ENCODE data around the gene ZSCAN32.

Gene ZSCAN32

DNA sequence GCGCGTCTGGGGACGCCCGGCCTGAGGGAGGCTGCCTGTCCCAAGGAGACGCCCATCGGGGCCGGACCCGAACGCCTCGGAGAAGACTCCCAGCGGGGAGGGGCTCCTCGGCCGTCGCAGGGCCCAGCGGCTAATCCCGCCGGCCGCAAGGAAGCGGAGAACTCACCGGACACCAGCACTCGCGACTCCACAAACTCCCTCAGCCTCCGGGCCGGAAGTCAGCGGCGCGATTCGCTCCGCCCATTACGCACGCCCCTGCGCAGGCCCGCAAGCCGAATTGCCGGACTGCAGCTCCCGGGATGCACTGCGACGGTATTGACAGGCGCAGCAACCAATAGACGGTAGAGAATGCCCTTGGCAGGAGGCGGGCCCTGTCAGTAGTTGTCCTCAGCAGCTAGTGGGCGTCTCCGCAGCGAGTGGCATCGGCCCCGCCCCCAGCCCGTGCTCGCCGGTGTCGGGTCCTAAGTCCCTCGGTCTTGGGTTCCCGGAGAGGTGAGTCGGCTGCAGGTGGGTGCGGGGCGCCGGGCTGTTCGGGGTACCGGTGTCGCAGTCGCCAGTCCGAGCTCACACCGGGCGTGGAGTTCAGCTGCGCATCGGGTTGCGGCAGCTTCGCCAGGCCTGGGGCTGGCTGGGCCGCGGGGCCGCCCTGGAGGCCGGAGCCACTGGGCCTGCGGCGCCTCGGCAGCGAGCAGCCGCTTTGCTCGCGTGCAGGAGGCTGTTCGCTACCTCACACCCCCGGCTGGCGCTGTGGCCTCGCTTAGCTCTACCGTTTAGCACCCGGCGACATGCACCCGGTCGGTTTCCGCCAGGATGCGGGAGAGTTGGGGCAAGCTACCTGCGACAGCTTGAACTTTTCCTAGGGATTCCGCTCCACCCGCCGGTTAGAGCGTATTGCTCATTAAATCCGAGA is at the start of gene ZSCAN32, which contains the start of gene ZNF174:
TSS of gene ZSCAN32 (minus strand) at position 226 of the 910 bp plus-strand sequence. CDS start 3,447 bp downstream, outside the sequence.
TSS of gene ZNF174 (plus strand) at position 437 of the 910 bp plus-strand sequence. CDS start 790 bp downstream, outside the sequence.
- peak; percentile 99 for DNase-seq

DNA sequence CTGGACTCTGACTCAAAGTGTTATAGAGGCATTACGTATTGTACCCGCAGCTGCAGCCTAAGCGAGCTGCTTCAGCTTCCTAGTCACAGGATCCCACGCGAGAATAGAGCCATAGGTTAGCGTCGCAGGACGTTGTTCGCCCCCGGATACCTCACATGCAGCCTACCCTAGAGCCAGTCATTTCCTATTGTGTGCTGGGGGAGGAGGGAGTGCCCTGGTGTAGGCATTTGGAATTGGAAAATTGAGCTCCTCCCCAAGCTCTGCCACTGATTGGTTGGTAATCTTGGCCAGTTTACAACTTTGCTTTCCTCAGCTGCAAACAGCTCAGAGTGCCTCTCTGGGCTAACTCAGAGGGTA is 43.2 kb upstream of the ZSCAN32 start:
- DNase-seq = peak; percentile 44

DNA sequence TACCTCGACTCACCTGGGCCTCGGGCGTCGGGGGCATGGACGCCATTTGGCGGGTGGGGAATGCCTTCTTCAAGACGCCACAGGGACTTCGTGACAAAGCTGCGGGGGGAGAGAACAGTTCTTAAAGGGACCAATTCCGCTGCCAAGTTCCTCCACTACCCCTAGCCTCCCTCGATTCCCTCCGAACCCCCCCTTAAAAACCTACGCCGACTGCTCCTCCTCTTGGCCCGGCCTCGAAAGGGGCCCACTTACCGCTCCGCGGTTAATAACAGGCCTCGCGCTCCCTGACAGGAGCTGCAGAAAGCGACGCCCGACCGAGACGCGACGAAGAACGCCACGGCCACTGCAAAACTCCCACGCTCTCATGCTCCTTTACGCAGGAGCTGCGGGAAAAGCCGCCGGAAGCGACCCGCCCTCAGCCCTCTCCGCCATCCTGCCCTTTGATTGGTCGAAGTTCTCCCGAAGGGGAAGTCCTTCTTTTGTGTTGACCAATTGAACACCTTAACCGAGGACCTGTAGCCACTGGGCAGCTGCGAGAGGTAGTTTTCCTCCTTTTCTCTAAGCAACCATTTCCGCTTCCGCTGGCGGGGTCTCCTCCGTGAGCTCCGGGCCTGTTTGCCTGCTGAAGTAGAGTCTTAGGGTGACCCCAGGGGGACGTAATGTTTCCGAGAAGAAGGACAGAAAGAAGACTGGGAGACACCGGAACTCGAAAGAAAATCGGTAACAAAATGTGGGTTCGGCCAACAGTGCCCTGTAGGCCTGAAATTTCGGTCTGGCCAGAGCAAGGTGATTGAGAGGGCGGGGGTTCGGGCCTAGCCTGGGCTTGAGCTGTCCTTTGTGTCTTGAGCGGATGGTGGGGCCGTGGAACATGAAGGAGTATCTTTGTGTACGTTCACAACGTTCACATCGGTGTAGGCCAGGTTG is 42.6 kb upstream of the ZSCAN32 start, which contains the start of the genes NAA60 and ZNF597:
TSS of gene NAA60 (plus strand) at position 573 of the 924 bp plus-strand sequence. CDS start 32,548 bp downstream, outside the sequence.
TSS of gene ZNF597 (minus strand) at position 397 of the 924 bp plus-strand sequence. CDS start at position 46, 351 bp downstream.
- DNase-seq = peak; percentile 96

DNA sequence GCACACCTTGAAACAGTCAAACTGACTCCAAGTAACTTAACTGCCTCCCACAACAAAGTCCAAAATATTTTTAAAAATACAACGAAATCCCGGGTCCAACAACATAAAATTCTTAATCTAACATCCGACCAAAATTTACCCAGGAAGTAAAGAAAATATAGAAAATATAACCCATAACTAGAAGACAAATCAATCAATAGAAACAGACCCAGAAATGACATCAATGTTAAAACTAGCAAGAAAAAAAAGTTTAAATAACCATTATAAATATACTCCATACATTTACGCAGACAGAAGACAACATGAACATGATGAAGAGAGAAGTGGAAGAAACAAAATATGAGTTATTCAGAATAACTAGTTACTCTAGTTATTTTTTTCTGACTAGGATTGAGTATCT is 38.8 kb upstream of the ZSCAN32 start:
- no peak for DNase-seq

DNA sequence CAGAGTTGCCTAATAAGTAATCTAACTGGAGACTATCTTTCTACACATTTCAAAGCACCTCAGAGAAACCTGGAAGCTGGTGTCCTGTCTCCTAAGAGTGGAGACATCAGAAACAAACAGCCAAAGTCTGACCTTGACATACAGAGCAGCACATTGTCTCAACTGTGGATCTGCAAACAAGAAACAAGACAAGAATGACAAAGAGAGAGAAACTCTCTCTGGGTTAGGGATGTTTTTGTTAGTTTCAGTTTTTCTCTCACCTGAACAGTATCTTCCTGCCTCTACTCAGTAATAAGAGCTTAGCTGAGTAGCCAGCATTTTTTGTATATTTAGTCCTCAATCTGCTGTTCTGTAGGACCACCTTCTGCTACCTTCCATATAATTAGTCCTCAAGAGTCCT is 33.6 kb upstream of the ZSCAN32 start:
- DNase-seq = no peak

DNA sequence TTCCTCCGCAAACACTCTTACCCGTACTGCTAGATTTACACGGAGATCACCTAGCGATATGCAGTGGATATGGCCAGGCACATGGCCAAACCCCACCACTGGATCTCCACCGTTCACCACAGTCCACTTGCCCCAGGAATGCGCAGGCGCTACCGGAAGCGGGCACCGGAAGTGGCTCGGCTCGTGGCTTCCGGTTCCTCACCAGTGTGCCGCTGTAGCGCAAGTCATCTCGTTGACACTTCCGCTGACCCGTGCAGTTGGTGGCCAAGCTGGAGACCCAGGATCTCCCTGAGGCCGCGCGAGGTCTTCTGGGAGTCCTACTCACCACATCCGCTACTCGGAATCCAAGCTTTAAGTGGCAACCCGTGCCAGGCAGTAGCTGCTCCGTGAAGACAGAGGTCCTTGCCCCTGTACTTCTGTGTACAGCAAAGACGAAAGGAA is 31.0 kb upstream of the ZSCAN32 start:
- no peak for DNase-seq

DNA sequence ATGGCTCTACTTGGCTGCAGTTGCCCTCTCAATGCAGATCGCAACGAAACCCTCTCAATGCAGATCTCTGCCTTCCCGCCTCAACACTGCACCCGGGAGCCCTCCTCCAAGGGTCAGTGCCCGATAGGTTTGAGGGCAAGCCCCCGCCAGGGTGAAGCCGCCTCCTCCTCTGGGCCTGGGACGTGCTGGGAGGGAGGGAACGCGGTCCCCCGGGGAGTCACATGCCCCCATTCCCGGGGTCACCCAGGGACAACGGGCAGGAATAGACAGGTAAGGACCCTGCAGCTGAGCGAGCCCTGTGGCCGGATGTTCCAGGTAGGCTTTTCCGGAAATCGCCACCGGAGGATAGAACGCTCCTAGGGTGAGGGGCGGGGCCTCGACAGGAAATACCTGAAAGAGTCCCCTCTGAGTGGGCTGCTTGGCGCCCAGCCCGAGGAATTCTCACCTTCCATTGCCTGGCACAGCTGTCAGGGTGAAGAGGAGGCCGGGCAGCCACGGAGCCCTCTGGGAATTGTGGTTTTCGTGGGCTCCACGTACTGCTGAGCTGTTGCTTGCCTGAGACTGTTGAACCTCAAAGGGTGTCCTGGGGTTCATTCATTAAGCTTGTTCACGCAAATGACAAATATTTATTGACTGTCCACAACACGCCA is 13.1 kb upstream of the ZSCAN32 start:
- DNase-seq = no peak

DNA sequence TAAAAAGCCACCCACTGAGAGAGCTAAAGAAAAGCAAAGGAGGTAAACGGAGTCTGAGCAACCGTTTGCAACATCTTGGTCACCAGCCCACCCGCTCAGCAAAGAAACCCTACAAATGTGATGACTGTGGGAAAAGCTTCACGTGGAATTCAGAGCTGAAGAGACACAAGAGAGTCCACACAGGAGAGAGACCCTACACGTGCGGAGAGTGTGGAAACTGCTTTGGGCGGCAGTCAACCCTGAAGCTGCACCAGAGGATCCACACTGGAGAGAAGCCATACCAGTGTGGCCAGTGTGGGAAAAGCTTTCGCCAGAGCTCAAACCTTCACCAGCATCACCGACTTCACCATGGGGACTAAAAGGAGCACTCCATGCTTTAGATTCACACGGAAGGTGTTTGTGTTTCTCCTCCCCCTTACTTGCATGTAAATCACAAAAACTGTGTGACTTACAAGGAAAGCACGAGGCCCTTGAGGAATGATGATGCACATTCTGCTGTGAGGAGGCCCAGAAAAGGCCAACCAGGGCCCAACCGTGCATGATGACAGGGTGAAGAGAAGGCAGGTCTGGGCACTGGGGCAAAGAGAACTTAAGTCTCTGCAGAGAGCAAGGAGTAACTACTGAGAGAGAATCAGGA is 7.9 kb upstream of the ZSCAN32 start:
- DNase-seq = no peak

DNA sequence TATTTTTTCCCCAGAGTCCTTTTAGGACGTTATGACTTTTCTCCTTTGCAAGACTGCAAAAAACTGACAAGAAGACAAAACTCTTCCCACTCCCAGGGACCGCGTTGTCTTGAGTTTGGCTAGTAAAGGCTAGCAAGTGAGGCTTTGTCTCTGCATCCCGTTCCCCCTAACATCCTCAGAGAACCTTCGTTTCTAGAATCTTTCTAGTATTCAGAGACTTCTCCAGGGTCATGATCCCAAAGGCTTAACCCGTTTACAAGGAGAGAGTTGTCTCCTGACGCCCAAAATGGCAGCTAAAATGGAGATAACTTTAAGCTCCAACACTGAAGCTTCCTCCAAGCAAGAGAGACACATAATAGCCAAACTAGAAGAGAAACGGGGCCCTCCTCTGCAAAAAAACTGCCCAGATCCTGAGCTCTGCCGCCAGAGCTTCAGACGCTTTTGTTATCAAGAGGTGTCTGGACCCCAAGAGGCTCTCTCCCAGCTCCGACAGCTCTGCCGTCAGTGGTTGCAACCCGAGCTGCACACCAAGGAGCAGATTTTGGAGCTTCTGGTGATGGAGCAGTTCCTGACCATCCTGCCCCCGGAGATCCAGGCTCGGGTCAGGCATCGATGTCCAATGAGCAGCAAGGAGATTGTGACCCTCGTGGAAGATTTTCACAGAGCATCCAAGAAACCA is 1.1 kb upstream of the ZSCAN32 start:
- DNase-seq = peak; percentile 54

DNA sequence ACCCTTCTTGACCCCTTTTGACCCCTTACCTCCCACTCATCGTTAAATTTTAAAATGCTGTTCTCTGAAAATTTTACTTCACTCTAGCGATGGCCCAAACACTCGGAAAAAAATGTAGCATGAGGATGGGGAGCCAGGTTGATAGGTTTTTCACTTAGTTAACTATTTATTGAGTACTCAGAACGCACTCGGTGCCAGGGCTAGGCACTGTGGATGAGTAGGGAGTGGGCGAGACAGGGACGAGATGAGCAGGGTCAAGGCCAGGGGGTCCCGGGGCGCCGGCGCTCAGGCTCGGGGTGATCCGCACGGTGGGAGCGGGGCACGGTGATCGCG is 392 bp downstream of the ZSCAN32 start:
- DNase-seq = no peak

DNA sequence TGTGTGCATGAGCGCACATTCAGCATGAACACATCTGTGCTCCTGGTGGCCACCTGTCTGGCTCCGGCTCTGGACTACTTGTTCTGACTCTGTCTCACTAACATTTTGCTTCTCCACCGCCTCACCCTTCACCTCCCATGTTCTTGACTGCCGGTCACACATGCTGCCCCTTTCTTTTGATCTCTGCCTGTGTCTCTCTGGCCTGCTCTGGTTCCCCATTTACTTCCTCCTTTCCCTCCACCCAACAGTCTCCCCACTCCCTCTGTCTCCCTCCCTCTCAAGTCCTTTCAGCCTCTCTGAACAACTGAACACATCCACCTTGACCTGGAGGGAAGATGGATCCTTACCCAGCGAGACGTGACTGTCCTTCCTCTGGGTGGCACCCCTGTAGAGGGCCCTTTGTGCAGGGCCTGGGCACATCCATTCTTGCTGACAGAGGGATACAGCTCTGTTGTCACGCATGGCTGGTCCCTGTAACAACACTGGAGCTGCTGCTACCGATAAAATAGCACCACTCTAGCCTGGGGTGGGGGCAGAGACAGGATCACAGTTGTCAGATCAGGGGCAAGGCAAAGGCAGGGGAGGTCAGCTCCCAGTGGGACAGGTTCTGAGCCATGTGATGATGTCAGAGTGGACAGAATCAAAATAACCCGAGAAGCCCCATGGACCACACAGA is 11.0 kb downstream of the ZSCAN32 start:
- DNase-seq = no peak

DNA sequence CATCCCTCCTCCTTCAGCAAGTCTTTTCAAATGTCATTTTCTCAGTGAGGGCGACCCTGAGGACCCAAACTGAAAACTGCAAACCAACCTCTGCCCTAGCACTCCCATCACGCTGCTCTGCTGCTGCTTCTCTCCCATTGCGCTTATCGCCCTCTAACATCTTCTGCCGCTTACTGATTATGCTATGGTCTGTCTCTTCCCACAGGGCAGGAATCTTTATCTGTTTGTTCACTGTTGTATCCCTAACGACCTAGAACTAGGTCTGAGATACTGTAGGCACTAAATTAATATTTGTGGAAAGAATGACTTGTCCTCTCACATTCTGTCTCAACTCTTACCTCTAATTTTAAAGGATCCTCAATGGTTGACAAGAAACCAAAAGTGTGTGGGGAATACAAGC is 12.5 kb downstream of the ZSCAN32 start:
- no peak for DNase-seq

DNA sequence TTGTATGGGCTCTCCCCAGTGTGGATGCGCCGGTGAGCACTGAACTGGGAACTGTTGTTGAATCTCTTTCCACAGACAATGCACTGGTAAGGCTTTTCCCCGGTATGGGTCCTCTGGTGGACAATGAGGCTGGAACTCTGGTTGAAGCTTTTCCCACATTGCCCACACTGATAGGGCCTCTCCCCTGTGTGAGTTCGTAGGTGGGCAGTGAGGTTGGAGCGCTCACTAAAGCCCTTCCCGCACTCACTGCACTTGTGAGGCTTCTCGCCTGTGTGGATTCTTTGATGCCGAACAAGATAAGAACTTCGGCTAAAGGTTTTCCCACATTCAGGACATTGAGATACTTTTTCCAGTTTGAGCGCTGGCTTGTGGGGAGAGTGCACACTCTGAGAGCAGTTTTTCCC is 17.8 kb downstream of the ZSCAN32 start:
- DNase-seq = no peak

DNA sequence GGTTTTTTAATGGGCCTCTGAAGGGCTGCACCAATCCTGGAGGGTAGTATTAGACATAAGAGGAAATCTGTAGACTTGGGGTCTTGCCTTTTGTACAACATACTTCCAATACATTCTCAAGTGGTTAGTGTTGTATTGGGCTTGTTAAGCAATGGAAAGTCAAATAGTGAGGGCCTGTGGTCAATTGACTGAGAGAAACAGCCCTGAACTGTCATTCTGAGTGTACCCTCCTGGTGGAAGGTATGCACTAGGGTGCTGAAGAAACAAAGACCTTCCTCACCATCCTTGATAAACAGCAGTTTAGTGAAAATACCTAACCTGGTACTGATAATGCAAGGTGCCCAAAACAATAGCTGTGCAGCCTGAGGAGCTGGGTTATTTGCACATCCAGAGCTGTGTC is 22.9 kb downstream of the ZSCAN32 start:
- DNase-seq = no peak

DNA sequence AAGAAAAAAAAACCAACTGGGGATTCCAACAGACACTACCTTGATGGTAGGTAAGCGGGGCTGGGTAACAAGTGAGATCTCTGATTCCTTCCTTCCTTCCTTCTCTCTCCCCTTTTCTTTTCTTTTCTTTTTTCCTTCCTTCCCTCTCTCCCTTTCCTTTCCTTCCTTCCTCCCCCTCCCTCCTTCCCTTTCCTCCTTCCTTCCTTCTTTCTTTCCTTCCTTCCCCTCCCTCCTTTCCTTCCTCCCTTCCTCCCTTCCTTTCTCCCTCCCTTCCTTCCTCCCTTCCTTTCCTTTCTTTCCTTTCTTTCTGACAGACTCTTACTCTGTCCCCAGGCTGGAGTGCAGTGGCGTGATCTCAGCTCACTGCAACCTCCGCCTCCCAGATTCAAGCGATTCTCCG is 25.1 kb downstream of the ZSCAN32 start:
- DNase-seq = no peak

DNA sequence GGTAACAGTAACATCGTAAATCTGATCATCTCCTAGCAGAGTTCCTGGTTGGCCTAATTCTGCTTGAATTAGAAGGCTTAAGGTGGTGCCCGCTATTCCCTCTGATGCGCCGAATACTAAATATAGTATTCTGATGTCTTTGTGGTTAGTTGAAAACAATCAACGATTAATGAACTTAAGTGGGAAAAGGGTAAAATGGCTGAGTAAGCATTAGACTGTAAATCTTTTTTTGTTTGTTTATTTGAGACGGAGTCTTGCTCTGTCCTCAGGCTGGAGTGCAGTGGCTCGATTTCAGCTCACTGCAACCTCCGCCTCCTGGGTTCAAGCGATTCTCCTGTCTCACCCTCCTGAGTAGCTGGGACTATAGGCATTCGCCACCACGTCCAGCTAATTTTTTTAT is 31.7 kb downstream of the ZSCAN32 start:
- no peak for DNase-seq

DNA sequence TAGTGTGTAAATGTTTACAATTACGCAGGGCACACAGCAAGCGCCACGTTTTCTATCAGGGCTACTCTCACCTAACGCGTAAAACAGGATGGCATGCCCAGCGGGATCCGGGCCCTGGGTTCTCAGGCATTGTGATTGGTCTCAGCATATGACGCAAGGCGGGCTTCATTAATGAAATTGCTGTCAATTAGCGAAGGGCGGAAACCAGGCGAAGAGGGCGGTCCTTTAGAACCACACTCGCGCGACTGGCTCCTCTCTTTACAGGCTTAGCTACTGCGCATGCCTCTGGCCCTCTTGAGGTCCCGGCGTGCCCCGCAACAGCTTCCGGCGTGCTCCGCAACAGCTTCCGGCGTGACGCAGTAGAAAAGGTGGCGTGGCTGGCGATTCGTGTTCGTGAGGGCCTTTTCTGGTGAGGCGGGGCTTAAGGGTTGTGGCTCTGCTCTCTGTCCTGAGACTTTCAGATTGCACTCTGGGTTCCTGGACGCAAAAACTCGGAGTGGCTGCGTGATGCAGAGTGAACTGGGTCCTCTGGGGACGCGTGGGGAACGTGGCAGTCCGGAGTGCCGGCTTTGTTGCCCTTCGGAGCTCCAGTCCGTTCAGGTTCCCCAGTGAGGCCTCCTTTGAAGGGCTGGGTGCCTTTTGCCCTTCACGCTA is 35.9 kb downstream of the ZSCAN32 start:
- peak; percentile 97 for DNase-seq

DNA sequence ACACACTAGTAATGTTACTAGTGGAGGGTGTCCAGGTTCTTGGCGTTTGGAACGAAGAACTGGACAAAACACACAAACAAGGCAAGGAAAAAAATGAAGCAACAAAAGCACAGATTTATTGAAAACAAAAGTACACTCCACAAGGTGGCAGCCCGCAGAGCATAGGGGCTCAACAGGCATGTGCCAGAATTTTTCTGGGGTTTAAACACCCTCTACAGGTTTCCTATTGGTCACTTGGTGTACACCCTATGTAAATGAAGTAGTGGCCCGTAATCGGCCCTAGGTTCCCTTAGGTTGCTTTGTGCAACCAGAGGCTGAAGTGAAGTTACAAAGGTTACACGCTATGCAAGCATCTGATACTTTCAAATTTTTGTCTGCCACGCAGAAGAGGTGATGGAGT is 37.0 kb downstream of the ZSCAN32 start:
- DNase-seq = no peak

DNA sequence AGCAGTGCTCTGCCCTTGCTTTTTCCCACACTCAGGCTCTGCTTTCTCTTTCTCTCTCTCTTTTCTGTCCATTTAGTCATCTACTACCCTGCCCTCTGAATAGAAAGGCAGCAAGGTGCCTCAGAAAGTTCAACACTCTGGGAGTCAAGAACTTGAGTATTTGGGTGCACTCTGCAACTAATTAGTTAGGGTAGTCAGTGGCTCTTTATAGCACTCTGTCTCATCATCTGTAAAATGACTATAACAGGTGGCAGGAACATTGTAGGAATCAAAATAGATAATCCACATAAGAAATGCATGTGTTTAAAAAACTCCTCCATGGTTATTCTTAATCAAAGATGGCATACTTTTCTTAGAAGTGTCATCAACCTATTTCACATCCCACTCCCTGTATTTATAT is 37.9 kb downstream of the ZSCAN32 start:
- DNase-seq = no peak

DNA sequence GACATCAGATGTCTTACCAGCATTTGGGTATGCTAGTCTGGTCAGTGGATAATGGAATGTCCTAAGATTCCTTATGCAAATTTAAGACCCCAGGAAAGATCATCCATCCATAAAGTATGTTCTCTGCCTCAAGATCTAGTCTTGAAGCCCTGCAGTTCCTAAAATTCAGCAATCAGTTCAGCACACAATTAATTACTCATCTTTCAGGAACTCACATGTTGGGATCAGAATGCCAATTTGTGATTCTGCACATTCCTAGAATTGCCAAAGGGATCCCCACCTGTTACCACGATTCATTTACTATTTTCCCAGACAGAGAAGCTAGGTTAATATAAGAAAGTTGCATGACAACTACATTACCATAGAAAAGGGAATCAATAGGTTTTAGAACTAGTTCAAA is 41.9 kb downstream of the ZSCAN32 start:
- DNase-seq = no peak

DNA sequence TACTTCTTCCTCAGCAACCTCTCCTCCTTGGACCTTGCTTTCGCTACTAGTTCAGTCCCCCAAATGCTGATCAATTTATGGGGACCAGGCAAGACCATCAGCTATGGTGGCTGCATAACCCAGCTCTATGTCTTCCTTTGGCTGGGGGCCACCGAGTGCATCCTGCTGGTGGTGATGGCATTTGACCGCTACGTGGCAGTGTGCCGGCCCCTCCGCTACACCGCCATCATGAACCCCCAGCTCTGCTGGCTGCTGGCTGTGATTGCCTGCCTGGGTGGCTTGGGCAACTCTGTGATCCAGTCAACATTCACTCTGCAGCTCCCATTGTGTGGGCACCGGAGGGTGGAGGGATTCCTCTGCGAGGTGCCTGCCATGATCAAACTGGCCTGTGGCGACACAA is 44.7 kb downstream of the ZSCAN32 start:
- no peak for DNase-seq

Measured in NCI-H69 (cell line).